Thoracic aorta (tissue), 2 donors: Measurements from ENCODE around the gene TFEB. TPM values are rescaled to one million over a fixed set of nuclear protein-coding genes. Genes with fewer than 3 reads are reported as not detected.
A peak's percentile ranks its signal among the peaks of the same experiment; 100 is the strongest.

Experiments
- ATAC-seq: fragments of 150-250 bp; one replicate; pipeline ENCODE4 v1.8.0; 2017; ENCODE audit warnings: low read depth; ENCODE audit not compliant: insufficient number of reproducible peaks, low FRiP score
- DNase-seq: peaks from one replicate; pipeline ENCODE4 v3.0.0-alpha.2; 2020; ENCODE audit warnings: low spot score
- H3K27ac ChIP-seq, 2 donors: fragments of 200-600 bp; sonication (generic); 1 replicate in 1 of 2; 2 replicates in 1 of 2; pipeline ENCODE4 v1.5.1; 2016; ENCODE audit warnings: mild to moderate bottlenecking in 2 of 2, moderate library complexity in 2 of 2
- H3K27me3 ChIP-seq: fragments of 200-600 bp; sonication (generic); replicated peaks from 2 replicates; pipeline ENCODE4 v1.6.0; 2016; ENCODE audit warnings: mild to moderate bottlenecking; ENCODE audit not compliant: insufficient read depth
- H3K36me3 ChIP-seq: fragments of 200-600 bp; sonication (generic); one replicate; pipeline ENCODE4 v1.5.1; 2016
- H3K4me1 ChIP-seq, 2 donors: fragments of 200-600 bp; sonication (generic); 1 replicate in 1 of 2; 2 replicates in 1 of 2; pipeline versions ENCODE4 v1.5.1 to v1.6.0; 2016; ENCODE audit warnings: low read depth in 2 of 2, mild to moderate bottlenecking in 1 of 2; ENCODE audit not compliant: control insufficient read depth in 1 of 2
- H3K4me3 ChIP-seq: fragments of 200-600 bp; sonication (generic); 2 replicates; pipeline ENCODE4 v1.5.1; 2016; ENCODE audit warnings: mild to moderate bottlenecking
- H3K9me3 ChIP-seq: fragments of 200-600 bp; sonication (generic); 2 replicates; pipeline ENCODE4 v1.5.1; 2016
- total RNA-seq, 2 donors: library from RNA; depleted of rRNA; stranded (reverse); fragments of >200 nt; gene quantifications; one replicate each; pipeline versions ENCODE4 v1.1.0 to v1.2.3, GENCODE V29; 2016
- TF ChIP-seq, protein P1 (sequence below): fragments of 200-600 bp; sonication (generic); IDR thresholded peaks from one replicate; pipeline ENCODE4 v1.5.1; 2019; ENCODE audit warnings: antibody characterized with exemption

Gene TFEB
- total RNA-seq, 2 donors from 2014 or later = 22.9 to 23.8 TPM

DNA sequence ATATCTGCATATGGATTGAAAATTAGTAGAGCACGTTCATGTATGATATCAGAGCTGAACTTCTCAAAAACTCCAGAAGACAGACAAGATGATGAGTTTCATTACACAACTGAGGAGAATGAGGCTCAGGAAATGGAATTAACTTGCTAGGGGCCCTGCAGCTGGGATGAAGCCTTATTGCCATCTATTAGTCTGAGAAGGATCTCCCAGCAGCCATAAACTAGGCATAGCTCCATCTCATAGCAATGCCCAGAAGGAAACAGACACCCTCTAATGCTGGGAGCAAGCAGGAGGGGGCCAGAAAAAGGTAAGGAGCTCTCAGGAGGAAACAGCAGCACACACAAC lies 18.0 kb downstream of the TFEB start:
- ATAC-seq (no peak), DNase-seq (no peak)
- Histone ChIP-seq H3K4me1 (peaks cover 37 to 55% of the 10 kb centered on the region in 2 donors), H3K4me3 (no peak overlapping the region), H3K27me3 (no peaks in the 10 kb centered on the region), H3K36me3 (no peaks in the 10 kb centered on the region), H3K9me3 (no peaks in the 10 kb centered on the region), H3K27ac (peak overlapping the region in 1 of 2 donors; percentile 12)
- TF ChIP-seq, protein P1, sequence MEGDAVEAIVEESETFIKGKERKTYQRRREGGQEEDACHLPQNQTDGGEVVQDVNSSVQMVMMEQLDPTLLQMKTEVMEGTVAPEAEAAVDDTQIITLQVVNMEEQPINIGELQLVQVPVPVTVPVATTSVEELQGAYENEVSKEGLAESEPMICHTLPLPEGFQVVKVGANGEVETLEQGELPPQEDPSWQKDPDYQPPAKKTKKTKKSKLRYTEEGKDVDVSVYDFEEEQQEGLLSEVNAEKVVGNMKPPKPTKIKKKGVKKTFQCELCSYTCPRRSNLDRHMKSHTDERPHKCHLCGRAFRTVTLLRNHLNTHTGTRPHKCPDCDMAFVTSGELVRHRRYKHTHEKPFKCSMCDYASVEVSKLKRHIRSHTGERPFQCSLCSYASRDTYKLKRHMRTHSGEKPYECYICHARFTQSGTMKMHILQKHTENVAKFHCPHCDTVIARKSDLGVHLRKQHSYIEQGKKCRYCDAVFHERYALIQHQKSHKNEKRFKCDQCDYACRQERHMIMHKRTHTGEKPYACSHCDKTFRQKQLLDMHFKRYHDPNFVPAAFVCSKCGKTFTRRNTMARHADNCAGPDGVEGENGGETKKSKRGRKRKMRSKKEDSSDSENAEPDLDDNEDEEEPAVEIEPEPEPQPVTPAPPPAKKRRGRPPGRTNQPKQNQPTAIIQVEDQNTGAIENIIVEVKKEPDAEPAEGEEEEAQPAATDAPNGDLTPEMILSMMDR = no peak

DNA sequence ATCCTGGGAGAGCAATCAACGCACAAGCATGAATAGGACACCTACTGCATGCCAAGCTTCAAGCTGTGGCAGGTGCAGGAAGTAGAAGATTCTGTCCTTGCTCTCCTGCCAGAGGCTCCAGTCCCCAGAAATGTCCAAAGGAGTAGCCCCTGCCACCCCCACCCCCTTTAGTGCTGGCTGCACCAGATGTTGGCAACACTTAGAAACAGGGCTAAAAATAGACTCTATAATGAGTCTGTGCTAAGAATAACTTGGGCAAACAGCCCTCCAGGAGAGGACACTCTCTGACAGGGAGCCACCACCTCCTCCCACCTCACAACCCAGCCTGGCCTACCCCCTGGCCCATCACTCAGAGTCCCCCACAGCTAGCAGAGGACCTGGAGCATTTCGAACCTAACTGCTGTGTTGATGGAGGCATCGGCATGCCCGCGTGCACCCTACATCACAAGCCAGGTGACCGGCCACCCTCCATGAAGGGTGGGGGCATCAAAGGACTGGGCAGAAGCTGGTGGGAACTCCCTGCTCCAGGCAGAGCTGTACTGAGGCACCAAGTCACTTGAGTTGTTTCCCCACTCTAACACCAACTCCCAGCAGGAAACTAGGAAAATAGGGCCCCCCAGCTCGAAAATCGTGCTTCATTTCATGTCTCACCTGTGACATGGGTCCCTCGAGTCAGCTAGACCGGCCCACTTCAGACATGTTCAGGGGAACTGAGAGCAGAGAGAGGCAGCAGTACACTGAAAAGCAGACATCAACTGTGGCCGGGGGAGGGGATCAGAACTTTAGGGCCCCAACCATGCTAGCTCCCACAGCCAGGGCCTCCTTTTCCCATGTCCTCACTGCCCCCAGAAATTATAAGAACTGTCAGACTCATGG lies 18.7 kb downstream of the TFEB start:
- no peaks in the 10 kb centered on the region for H3K27me3 ChIP-seq
- H3K4me1 ChIP-seq = peaks cover 42 to 61% of the 10 kb centered on the region in 2 donors
- peak overlapping the region in 1 of 2 donors; percentile 12 for H3K27ac ChIP-seq
- TF ChIP-seq, protein P1 = no peak
- no peaks in the 10 kb centered on the region for H3K9me3 ChIP-seq
- no peak overlapping the region for H3K4me3 ChIP-seq
- no peaks in the 10 kb centered on the region for H3K36me3 ChIP-seq
- no peak for DNase-seq
- no peak for ATAC-seq

DNA sequence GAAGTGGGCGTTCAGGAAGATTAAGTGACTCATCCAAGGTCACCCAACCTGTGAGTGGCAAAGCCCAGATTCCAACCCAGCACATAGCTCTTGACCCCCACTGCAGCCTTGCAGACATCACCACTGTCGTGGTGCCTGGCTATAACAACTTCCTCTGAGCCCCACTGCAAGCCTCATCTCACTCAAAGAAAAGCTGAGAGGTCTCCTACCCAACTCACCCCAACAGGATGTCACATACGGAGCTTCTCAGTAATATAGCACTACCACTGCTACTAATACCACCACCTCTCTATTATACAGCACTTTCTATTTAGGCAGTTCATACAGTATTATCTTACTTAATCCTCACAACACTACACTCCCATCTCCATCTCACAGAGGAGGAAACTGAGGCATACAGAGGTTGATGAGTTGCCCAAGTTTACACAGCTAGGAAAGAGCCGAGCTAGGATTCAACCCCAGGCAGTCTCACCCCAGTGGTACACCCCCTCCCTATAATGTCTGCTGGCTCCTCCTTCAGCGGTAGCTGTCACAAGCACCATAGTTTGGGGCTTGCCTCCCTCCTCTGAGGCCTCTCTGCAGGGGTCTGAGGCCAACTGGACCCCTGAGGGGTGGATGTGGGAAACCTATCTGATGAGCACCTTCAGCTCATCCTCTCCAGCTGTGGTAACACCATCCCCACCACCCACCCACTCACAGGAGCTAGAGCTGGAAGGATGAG lies 19.5 kb downstream of the TFEB start:
- Histone ChIP-seq H3K9me3 (no peaks in the 10 kb centered on the region), H3K36me3 (no peaks in the 10 kb centered on the region), H3K4me3 (no peak overlapping the region), H3K27me3 (no peaks in the 10 kb centered on the region), H3K4me1 (peaks cover 48 to 67% of the 10 kb centered on the region in 2 donors), H3K27ac (peak overlapping the region; percentile 12 to 19)
- no peak for DNase-seq
- TF ChIP-seq, protein P1 = no peak
- ATAC-seq = no peak

DNA sequence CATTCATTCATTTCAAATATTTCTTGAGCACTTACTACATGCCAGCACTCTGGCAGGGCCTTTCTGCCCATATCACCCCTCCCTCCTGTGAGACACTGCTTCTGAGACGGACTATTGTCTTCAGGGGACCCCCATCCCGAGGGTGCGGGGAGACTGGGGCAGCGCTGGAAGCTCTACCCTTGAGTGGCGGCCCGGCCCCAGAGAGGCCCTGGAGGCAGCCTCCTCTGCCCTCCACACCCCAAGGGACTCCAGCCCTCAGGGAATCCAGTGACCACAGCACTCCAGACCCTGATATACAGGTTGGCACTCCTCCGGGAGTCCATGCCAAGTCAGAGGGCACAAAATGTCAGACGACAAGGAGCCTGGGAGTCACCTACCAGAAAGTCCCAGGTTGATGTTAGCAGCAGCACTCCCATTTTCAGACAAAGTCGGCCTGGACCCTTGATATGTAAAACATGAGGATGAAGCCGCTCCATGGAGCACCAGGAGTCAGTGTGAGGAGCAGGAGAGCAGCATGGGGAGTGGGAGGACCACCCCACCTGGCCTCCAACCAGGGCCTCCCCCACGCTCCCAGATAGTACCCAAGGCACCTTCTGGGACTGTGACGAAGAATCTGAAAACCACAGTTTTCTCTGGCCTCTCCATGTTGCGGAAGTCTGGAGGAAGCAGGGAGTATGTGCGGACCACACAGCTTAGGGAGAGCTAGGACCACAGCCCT lies 20.7 kb downstream of the TFEB start:
- peak overlapping the region in 1 of 2 donors; percentile 20 for H3K27ac ChIP-seq
- H3K9me3 ChIP-seq = no peaks in the 10 kb centered on the region
- no peaks in the 10 kb centered on the region for H3K27me3 ChIP-seq
- TF ChIP-seq, protein P1 = no peak
- no peak overlapping the region for H3K4me3 ChIP-seq
- H3K4me1 ChIP-seq = peaks cover 48 to 67% of the 10 kb centered on the region in 2 donors
- DNase-seq = no peak
- no peak for ATAC-seq
- no peaks in the 10 kb centered on the region for H3K36me3 ChIP-seq
